ENCODE measurements around the gene NEDD4L. TPM values are rescaled to one million over a fixed set of nuclear protein-coding genes. Genes with fewer than 3 reads are reported as not detected.
A peak's percentile ranks its signal among the peaks of the same experiment; 100 is the strongest.

The NEDD4L gene
- total and polyA plus RNA-seq, 2 donors (not counting 1 experiment from before 2014, with no cell fraction given) = 10.3 to 25.7 TPM

DNA sequence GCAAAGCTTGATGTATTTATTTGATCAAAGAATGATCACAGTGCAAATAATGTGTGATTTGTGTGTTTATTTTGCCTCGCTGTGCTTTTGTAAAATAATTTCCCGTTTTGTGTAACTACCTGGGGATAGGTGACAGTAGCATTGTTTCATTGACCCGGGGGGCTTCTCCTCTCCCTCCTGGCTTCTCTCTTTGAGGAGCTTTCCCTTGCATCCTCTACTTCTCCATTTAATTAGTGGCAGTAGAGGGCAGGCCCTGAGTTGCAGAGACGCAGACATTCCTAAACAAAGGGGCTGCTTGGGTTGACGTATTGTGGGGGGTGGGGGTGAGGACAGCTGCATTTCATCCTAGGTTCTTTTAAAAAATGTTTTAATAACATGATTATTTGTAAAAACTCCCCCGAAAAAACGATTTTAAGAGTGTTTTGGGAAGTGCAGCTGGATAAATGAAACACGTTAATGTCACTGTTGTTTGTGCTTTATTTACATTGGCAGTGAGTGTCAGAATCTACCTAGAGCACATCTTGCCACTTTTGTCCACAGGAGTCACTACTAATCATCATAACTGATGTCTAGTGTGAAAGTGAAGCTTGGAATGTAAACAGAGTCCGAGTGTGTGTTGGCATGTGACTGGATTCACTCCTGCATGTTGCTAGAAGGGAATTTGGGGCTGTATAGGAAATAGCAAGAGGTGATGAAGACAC, 2.2 kb downstream of the NEDD4L start:
- CTCF ChIA-PET = interaction anchor here (0.8 to 1.5 kb wide), 5 partner anchors 9 to 88 kb away, joined by 3 to 10 read pairs (median 3); no protein-coding TSS in a partner anchor

More for the DNA sequence above, 2.2 kb downstream of the NEDD4L start:
- intact Hi-C loops (cut with micrococcal nuclease) = loop anchor here (10.0 kb wide), 3 partner anchors 91 to 461 kb away; partner anchors contain the start of gene FECH
- Histone ChIP-seq H3K4me1 (ENCODE audit: control insufficient read depth in 2 of 2, insufficient read depth in 2 of 2, low read length in 2 of 2) (peaks cover 12 to 34% of the 10 kb centered on the region in 2 donors), H2AFZ (ENCODE audit: insufficient read depth, low read depth, low read length, poor library complexity, severe bottlenecking) (peak overlapping the region; percentile 97), H3K27ac (ENCODE audit: low read length in 2 of 2) (no peak overlapping the region), H3K4me3 (ENCODE audit: control extremely low read depth in 1 of 5, extremely low read depth in 1 of 5, insufficient read depth in 1 of 5, low read depth in 2 of 5, low read length in 4 of 5) (peak overlapping the region in 2 of 5 experiments; percentile 87 to 98), H3K4me2 (replicated peaks; ENCODE audit: low read depth, low read length, poor library complexity, severe bottlenecking) (peak overlapping the region; percentile 99), H4K20me1 (ENCODE audit: control insufficient read depth, insufficient read depth, low read length, poor library complexity, severe bottlenecking) (no peaks in the 10 kb centered on the region), H3K27me3 (replicated peaks in 1 of 4; ENCODE audit: control extremely low read depth in 1 of 4, control insufficient read depth in 3 of 4, insufficient read depth in 4 of 4, low read length in 3 of 4) (no peaks in the 10 kb centered on the region), H3K79me2 (ENCODE audit: control insufficient read depth, insufficient read depth, low read length) (no peaks in the 10 kb centered on the region), H3K9me3 (ENCODE audit: control extremely low read depth in 1 of 3, control insufficient read depth in 2 of 3, insufficient read depth in 1 of 3, low read length in 2 of 3) (no peaks in the 10 kb centered on the region), H3K9ac (ENCODE audit: low read length) (peak overlapping the region; percentile 89), H3K36me3 (replicated peaks in 1 of 2; ENCODE audit: control extremely low read depth in 1 of 2, control insufficient read depth in 1 of 2, extremely low read depth in 1 of 2, insufficient read depth in 2 of 2, low read length in 1 of 2) (no peaks in the 10 kb centered on the region)
- TF ChIP-seq, protein P1, sequence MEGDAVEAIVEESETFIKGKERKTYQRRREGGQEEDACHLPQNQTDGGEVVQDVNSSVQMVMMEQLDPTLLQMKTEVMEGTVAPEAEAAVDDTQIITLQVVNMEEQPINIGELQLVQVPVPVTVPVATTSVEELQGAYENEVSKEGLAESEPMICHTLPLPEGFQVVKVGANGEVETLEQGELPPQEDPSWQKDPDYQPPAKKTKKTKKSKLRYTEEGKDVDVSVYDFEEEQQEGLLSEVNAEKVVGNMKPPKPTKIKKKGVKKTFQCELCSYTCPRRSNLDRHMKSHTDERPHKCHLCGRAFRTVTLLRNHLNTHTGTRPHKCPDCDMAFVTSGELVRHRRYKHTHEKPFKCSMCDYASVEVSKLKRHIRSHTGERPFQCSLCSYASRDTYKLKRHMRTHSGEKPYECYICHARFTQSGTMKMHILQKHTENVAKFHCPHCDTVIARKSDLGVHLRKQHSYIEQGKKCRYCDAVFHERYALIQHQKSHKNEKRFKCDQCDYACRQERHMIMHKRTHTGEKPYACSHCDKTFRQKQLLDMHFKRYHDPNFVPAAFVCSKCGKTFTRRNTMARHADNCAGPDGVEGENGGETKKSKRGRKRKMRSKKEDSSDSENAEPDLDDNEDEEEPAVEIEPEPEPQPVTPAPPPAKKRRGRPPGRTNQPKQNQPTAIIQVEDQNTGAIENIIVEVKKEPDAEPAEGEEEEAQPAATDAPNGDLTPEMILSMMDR (IDR thresholded peaks at IDR 0.05) = no peak
- no peak for TF ChIP-seq EZH2 (IDR thresholded peaks at IDR 0.05; ENCODE audit: borderline replicate concordance, insufficient read depth, low read depth, low read length, poor library complexity, severe bottlenecking)
- H3K27ac Mint-ChIP-seq = peak overlapping the region; percentile 75
- peaks cover 29% of the 10 kb centered on the region for H3K4me1 Mint-ChIP-seq
- H3K27me3 Mint-ChIP-seq = no peaks in the 10 kb centered on the region
- POLR2A ChIA-PET = no interaction called here
- H3K4me3 Mint-ChIP-seq = peak overlapping the region; percentile 98
- 66% methylated on average over 3 of the region's 9 CpGs for WGBS (ENCODE audit: insufficient coverage)
- ATAC-seq (ENCODE audit: low read depth) (no peak), DNase-seq (no peak)
- no peaks in the 10 kb centered on the region for H3K9me3 Mint-ChIP-seq (ENCODE audit: insufficient read depth)

Measured in B cell (primary cell).